ENCODE measurements around the gene MEX3C.

The MEX3C gene

GRCh38 chr18:51154431-51155063 lies 42.9 kb downstream of the MEX3C start:
- DNase-seq = no peak

DNA sequence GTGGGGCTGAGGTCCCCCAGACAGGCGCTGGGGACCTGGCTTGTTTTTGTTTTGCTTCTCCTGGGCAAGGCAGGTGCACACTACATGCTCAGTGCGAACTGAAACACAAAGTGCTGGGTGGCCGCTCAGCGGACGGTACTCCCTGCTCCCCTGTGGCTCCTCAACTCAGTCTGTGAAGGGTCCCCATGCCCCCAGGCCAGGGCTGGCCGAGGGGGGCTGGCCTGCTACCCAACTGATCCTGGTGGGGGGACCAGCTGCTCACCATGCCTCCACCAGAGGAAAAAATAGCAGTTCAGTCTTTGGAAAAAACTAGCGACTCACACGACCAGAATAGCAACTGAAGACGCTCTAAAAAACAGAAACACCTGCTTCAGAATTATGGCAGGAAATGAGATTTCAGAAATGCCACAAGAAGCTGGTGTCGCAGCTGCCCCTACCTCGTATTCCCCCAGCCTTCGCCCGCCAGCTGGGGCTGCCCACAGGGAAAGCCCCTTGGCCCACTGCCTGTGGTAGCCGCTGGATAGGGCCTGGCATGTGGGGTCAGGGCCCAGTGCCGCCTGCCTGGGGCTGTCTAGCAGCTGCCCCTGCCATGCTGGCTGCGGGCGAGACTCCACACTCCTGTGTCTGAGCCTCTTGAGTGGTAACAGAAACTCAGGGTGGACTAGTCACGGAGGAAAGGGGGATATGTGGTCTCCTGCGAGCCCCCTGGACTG lies 43.7 kb downstream of the MEX3C start:
- DNase-seq = no peak

GRCh38 chr18:51151568-51152511 lies 45.6 kb downstream of the MEX3C start:
- DNase-seq = no peak

- DNase-seq = no peak
Observed at GRCh38 chr18:51151185-51151567, 46.3 kb downstream of the MEX3C start.

GRCh38 chr18:51150113-51150700 lies 47.3 kb downstream of the MEX3C start:
- DNase-seq = no peak

- DNase-seq = no peak
Observed at GRCh38 chr18:51149670-51150069, 47.8 kb downstream of the MEX3C start.

GRCh38 chr18:51146909-51147308 lies 50.6 kb downstream of the MEX3C start:
- no peak for DNase-seq

GRCh38 chr18:51138936-51139335 lies 58.5 kb downstream of the MEX3C start:
- no peak for DNase-seq

DNA sequence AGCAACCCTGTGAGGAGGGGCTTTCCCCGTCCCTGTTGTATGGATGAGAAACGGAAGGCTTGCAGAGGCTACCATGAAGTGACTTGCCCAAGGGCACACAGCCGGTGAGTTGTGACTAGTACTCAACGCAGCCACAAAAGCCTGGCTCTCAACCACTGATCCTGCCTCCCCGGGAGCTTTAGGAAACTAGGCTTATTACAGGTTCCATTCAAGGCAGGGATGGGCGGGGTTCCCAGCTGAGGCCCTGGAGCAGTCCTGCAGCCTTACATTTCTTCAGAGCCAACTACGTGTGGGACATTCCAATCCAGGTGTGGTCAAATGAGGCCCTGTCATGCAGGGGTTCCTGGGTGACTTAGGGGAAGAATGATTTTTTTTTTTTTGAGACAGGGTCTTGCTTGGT lies 59.6 kb downstream of the MEX3C start:
- DNase-seq = no peak

DNA sequence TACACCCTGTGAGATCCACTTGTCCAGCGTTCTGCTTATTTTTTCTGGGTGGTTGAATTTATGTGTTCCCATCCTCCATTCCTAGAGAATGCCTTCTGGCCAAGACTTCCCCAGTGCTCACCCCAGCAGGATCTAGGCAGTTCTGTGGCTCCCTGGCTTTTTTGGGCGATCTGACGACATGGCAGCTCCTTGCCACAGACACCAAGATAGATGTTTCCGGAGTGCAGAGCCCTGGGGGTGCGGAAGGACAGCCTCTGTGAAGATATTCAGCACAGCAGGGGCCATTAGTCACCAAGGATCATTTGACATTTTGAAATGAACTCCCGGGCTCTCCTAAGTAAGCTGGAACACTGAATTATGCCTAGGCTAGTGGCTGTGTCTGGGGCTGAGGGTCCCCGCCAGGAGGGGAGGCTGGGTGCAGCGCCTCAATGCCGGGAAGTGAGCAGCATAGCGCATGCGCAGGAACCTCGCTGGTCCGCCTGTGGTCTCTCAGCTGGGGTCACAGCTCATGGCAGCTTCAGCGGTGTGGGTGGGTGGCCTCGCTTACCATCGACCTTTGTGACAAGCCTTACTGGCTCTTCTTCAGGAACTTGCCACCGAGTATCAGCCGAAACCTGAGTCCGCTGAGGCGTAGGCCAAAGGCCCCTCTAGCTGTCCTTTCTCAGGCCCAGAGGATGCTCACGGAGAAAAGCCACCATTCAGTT lies 60.3 kb downstream of the MEX3C start:
- no peak for DNase-seq

DNA sequence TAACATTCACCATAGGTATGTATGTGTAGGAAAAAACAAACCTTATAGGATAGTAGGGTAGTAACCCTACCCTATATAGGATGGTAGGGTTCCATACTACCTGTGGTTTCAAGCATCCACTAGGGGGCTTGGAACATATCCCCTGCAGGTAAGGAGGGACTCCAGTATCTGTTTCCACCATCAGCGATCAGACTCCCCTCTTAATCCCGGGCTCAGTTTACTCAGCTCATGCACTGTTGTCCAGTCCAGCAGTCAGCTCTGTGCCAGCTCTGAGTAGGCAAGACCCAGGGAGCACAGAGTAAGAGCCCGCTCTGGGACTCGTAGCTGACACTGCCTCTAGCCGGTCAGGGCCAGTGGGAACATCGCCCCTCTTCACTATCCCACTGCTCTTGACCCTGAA lies 61.7 kb downstream of the MEX3C start:
- no peak for DNase-seq

DNA sequence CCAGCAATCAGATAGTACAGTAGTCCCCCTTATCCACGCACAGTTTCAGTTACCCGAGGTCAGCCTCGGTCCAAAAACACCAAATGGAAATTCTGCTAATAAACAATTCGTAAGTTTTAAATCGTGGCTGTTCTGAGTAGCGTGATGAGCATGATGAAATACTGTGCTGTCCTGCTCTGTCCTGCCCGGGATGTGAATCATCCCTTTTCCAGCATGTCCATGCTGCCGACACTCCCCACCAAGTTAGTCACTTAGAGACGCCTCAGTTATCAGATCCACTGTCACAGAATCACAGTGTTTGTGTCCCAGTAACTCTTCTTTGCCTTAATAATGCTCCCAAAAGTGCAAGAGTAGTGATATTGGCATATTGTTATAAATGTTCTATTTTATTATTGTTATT lies 62.1 kb downstream of the MEX3C start:
- DNase-seq = no peak

GRCh38 chr18:51134721-51135120 lies 62.8 kb downstream of the MEX3C start:
- DNase-seq = no peak

DNA sequence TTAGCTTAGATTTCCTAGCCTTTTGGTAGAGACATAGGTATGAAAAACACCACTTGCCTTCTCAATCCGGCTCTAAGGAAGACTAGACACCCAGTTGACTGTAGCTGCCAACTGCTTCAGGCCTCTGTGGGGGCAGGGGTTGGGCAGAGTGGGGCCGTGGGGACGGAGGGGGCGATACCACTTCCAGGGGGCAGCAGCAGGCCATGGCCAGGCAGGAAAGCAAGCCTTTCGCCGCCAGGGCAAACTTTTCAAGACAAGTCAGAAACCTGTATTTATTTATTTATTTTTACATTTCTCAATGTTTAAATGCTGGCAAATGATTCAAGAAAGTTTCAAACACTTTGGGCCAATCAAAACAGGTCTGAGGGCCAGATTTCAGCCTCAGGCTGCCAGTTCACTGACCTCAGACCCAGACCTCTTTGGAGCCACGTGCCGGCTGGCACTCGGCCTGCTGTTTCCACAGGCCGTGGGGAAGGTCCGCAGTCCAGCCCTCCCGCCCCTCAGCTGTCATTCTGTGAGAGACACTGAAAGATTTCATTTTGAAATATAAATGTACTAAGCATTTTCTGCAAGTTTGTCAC lies 63.8 kb downstream of the MEX3C start:
- DNase-seq = no peak

GRCh38 chr18:51132256-51132935 lies 65.1 kb downstream of the MEX3C start:
- no peak for DNase-seq

GRCh38 chr18:51128533-51128932 lies 68.9 kb downstream of the MEX3C start:
- DNase-seq = no peak

DNA sequence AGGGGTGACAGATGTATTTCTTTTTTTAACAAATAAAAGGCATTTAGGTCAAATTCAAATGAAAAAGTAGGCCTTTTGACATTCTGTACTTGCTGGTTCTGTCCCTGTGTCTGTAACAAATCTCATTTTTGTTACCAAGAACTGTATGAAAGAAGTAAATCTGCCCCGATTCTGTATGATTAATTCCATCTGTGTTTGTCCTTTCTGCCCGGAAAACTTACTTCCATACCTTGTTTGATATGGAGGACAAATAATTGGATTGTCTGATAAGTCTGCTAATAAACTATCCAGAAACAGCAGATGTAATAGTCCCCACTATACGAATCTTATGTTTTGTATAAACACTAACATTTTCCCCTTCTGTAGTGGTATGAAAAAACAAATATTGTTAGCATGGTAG lies 69.8 kb downstream of the MEX3C start:
- DNase-seq = no peak

GRCh38 chr18:51125976-51126375 lies 71.5 kb downstream of the MEX3C start:
- no peak for DNase-seq

All from right kidney (tissue), 1 donor.